Urothelium cell line (cell line): ENCODE results near the gene HLF.

Experiments
- DNase-seq: peaks from one replicate; pipeline ENCODE4 v3.0.0; 2011; ENCODE audit warnings: low spot score, mixed read lengths
- FAIRE-seq: peaks from 2 replicates; lab custom pipeline; 2011; peaks lifted over from hg19 to GRCh38; lab: Jason Lieb, UNC

HLF gene

GRCh38 chr17:55249861-55250260 lies 14.9 kb upstream of the HLF start:
- no peak for FAIRE-seq

GRCh38 chr17:55254375-55254774 lies 10.4 kb upstream of the HLF start:
- FAIRE-seq (no peak), DNase-seq (no peak)

More at GRCh38 chr17:55249861-55250260, 14.9 kb upstream of the HLF start:
- no peak for DNase-seq

DNA sequence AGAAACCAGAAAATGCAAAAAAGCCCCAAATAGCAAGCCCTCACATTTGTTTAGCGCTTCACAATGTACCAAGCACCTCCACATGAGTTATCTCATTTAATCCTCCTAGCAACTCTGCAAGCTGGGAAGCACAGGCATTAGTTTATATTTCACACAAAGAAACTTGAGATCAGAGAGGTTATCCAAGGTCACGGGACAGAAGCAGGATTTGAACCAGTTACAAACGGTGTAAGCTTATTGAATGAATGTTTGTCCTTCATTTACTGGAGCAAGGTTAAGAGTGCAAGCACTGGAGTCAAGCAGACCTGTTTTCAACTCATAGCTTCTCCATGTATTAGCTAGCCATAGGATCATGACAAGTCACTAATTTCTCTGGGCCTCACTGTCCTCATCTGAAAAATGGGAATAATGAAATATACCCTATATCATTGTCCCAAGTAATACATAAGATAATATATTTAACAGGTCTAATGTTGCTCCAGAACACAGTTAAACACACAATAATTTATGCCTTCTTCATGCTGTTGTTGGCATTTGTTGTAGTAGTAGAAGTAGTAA lies 6.1 kb upstream of the HLF start:
- FAIRE-seq = no peak
- DNase-seq = no peak

DNA sequence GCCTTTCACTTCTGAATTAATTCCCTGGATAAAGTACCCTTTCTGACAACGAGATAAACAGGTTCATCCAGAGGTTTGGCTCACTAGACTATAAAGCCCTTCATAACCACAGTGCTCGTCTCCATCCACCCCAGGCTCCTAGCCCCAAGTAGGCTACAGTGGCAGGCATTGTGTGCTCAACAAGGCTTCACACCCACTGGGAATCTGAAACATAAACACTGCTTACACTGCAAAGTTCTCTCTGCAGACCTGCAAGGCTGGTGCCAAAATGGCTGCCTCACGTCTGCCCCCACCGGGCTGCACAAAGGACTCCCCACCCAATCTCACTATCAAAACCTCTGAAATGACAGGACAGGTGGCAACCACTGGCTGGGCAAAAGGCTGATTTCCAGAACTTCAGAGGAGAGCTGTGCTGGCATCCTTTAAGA lies 5.1 kb upstream of the HLF start:
- no peak for FAIRE-seq
- no peak for DNase-seq

DNA sequence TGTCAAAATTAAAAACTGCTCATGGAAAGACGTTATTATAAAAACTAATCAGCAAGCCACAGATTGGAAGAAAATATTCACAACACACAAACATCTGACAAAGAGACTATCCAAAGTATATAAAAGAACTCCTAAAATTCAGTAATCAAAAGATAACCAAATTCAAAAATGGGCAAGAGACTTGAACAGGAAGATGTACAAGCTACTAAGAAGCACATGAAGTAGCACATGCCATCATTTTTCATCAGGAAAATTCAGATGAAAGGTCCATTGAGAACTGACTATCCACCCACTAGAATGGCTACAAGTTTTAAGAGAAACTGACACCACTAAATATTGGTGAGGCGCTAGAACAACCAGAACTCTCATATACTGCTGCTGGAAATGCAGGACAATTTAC lies 3.4 kb upstream of the HLF start:
- DNase-seq (no peak), FAIRE-seq (no peak)

DNA sequence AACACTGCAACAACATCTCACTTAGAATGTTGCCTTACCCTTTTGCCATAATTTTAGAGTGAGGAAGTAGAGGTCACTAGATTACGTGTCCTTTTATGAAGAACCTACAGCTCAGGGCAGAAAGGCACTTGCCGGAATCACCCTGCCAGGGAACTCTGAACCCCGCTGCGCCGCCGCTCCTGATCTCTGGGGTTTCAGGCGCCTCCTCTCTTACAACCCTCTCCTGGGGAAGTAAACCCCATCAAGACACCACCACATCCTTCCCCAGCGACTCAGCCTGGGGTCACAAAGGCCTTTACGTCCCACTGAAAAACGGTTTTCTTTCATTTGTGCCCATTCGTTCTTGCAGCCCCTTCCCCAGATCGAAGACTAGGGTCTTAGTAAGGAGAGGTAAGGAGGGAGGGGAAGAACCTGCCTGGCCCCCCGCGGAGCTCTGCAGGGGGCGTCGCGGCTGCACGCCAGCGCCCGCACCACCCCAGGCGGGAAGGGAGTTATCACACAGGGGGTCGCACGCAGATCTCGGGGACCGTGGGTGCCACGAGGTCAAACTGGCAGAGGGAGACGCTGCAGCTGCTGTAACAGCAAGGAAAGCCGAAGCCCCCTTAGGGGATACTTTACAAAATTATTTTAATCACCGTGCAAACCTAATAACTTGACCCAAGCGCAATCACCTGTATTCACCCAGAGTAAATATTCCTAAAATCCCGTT lies 1.0 kb upstream of the HLF start:
- FAIRE-seq = no peak
- DNase-seq = no peak

GRCh38 chr17:55264278-55264644 lies 499 bp upstream of the HLF start:
- DNase-seq (no peak), FAIRE-seq (no peak)

DNA sequence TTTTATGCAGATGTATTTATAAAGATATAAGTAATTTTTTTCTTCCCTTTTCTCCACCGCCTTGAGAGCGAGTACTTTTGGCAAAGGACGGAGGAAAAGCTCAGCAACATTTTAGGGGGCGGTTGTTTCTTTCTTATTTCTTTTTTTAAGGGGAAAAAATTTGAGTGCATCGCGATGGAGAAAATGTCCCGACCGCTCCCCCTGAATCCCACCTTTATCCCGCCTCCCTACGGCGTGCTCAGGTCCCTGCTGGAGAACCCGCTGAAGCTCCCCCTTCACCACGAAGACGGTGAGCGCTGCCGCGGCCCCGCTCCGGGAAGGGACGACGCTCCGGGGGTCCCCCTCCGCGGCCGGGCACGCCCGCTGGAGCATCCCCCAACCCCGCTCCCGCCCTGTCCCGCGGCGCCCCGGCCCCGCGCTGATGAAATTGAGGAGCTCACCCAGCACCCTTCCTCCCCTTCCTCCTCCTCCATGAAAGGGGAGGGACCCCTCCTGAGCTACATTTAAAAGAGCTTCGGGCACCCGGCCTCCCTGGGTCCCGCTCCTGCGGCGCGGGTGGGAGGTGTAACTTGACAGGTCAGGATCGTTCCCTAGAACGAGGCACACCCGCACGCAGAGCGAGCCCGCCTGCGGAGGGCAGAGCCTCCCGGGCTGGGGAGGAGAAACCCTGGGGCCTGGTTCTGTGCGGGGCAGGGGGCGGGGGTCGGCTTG lies 706 bp downstream of the HLF start:
- DNase-seq (no peak), FAIRE-seq (no peak)

- FAIRE-seq (no peak), DNase-seq (no peak)
These were observed 1.5 kb downstream of the HLF start for GRCh38 chr17:55266051-55266957.

DNA sequence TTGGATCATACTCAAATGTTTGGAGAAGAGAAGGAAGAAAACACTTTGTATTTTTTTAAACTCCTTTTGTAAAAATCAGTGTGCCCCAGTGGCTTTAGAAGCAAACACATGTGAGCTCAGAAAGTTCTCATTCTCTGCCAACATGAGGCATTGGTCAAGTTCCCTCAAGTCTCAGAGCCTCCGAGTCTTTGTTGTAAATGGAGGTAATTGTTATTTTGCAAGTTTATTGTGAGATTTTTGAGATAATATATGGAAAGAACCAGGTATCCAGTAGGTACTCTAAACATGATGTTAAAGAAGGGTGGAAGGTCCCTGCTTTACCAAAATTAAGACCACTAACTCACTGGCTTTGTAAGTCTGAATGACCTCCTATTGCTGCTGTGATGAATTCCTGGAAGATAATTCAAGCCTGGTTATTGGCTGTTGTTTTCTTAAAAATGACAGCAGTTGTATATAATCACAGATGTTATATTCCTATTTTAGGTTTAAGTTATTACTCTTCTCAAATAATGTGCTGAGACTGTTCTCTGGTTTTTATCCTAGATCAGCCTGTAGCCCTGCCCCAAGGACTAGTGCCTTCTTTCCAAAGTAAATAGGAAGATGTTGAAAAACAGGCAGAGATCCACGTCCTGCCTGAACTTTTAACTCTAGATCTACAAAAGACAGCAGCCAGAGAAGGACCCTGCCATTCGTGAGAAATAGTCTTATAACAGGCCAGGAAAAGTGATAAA lies 2.4 kb downstream of the HLF start:
- FAIRE-seq (no peak), DNase-seq (no peak)

DNA sequence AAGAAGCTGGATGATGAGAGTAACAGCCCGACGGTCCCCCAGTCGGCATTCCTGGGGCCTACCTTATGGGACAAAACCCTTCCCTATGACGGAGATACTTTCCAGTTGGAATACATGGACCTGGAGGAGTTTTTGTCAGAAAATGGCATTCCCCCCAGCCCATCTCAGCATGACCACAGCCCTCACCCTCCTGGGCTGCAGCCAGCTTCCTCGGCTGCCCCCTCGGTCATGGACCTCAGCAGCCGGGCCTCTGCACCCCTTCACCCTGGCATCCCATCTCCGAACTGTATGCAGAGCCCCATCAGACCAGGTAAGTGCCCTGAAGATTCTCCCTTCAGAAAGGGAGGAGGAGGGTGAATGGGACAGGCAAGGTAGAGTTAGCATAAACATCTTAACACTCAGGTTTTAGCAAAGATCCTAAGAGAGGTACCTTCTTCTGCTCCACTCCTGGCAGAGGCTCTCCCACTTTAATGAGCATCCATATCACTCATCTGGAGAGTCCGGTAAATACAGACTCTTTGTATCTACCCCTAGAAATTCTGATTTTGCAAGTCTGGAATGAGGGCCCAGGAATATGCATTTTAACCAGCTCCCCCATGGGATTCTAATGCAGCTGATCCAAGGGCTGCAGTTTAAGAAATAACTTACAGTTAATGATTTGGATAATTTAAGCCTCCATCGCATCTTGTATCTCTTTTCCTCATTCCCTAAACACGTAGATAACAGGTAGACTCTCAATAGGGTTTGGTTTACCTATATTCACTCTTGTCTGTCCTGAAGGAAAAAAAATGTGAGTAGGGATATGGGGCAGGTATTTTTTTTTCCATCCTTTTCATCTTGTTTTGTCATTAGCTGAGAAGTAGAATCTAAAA lies 3.3 kb downstream of the HLF start:
- DNase-seq (no peak), FAIRE-seq (no peak)

DNA sequence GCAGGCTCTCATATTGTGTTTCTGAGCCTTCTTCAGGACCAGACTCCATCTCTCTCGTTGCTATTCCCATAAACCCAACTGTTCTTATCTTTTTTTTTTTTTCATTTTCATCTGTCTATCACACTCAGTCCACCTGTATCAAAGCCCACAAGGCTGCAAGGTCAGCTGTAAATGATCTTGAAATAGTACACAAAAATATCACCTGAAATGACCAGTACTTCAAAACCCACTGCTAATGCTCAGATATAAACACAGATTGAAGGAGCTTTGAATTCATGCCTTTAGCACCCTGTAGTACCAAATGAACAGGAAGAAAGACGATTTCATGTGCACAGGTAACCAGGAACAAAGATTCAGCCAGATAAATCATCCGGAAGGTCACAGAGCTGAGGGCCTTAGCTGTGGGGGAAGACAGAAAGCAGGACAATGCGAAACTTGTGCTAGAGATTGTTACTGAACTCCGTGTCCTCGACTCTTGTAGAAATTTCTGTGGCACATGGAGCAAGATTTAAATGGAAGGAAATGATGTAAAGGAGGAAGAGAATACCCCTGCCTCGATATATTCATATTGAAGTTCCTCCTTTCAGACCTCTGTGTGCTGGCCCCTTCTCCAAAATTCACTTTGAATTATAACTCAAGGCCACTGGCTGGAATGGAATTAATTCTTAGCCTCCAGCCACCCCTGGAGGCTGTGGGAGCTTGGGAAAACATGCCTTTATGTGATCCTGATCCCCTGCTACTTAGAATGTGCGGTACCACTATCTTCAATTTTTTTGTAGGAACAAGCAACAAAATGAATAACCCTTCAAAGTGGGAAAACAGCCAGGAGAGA lies 4.1 kb downstream of the HLF start:
- DNase-seq (no peak), FAIRE-seq (no peak)

GRCh38 chr17:55269894-55270293 lies 5.1 kb downstream of the HLF start:
- no peak for FAIRE-seq
- DNase-seq = no peak

GRCh38 chr17:55271223-55271571 lies 6.4 kb downstream of the HLF start:
- FAIRE-seq = no peak
- DNase-seq = no peak

GRCh38 chr17:55271958-55272710 lies 7.4 kb downstream of the HLF start:
- FAIRE-seq = no peak
- no peak for DNase-seq

- DNase-seq (no peak), FAIRE-seq (no peak)
These were observed 8.2 kb downstream of the HLF start for GRCh38 chr17:55272711-55273578.
